GM21360 (cell line): ENCODE results near the gene TBC1D3G.
"Not testable (repeated sequence)": the region's sequence is repeated elsewhere in the genome, so short reads cannot be mapped to it uniquely, and the experiment has no call there.

Source experiments
- ATAC-seq: cut with Tn5 transposase; IDR thresholded peaks from one replicate; pipeline ENCODE4 v1.9.1; 2021; ENCODE audit warnings: mild to moderate bottlenecking, moderate library complexity; ENCODE audit not compliant: unreplicated experiment

TBC1D3G gene

DNA sequence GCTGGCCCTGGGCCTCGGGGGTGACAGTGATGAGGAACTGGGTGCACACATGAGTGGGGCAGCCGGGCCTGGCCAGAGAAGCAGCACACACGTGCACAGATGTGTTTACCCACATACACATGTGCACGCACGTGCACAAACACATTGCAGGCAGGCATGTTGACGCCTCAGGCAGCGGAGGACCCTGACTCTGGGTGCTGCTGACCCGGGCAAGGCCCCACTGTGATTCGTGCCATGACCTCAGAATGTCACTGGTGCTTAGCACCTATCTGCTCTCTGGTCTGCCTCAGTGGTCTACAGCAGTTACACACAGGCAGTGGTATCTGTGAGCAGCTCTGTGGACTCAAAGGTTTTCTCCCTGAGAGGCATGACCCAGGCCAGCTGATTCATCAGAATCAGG, at the start of gene TBC1D3G:
TSS of gene TBC1D3G (plus strand) at position 301 of the 400 bp plus-strand sequence. CDS start 1,528 bp downstream, outside the sequence.
- ATAC-seq: not testable (repeated sequence)

DNA sequence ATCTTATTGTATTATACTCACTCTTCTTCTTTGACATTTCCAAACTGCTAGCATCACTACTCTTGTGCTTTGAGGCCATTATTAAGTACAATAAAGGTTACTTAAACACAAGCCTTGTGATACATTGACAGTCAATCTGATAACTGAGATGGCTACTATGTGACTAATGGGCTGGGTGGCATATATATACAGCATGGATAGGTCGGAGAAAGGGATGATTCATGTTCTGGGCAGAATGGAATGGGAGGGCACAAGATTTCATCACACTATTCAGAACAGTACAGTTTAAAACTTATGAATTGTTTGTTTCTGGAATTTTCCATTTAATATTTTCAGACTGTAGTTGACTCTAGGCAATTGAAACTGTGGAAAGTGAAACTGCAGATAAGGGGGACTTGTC, 40.4 kb upstream of the TBC1D3G start:
- not testable (repeated sequence) for ATAC-seq

DNA sequence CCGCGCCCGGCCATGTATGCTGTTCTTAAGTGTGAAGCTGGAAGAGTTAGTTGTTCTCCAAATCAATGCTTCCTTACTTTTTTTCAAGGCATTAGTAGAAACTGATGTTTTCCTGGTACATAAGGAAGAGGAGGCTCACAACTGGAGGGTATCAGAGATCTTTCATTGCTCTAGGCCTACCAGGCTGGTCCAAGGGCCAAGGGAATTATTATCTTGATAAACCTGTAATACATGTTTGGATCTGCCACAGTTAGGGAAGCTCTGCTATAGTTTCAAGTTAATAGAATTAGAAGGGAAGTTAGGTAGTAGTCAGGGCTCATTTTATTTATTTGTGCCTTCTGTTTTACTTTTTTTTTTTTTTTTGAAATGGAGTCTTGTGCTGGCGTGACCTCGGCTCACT, 39.5 kb upstream of the TBC1D3G start:
- ATAC-seq: not testable (repeated sequence)

DNA sequence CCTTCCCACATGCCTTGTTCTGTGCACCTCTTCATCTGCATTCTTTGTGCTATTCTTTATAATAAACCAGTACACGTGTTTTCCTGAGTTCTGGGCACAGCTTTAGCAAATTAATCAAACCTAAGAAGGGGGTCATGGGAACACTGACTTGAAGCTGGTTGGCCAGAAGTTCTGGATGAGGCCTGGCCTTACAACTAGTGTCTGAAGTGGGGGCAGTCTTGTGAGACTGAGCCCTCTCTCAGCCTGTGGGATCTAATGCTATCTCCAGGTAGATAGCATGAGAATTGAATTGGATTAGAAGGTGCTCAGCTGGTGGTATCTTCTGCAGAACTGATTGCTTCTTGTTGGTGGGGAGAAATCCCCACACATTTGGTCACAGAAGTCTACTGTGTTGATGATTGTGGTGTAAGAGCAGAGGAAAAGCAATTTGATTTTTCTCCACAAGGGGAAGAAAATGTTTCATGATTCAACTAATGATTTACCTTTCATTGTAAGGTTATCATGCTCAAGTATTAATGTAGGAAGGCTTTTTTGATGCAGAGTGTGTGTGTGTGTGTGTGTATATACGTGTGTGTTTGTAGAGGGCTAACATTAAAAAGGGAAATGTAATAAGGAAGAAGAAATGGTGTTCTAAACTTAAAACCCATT, 33.6 kb upstream of the TBC1D3G start:
- not testable (repeated sequence) for ATAC-seq

DNA sequence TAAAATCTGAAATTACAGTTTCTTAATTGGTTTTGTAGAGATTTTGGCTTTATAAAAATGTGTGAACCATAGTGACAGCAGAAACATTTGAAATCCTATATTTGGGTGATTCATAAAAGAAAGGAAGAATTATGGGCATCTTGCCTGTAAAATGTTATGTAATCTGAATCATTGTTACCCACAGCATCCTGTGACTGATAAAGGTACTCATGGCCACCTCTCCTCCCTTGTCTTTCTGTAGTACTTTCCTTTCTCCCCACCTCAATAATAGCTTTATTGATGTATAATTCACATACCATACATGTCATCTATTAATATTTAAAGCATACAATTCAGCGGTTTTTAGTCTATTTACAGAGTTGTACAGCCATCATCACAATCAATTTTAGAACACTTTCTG, 28.5 kb upstream of the TBC1D3G start:
- ATAC-seq: not testable (repeated sequence)

DNA sequence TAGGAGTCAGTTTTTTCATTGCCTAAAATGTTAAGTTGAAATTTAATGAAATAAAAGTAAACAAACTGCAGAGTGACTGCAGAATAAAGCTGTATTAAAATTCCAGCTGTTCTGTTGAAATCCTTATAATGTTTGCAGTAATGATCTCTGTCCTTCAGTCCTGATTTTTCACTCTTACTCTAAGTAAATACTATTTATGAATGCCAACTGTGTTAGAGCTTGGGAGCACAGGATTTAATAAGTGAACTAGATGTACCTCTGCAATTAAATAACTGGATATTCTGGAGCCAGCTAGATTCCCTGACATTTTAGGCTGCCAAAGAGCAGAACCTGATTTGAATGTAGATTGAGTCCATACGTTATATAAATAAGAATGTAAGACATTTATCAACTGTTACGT, 7.9 kb upstream of the TBC1D3G start:
- ATAC-seq: not testable (repeated sequence)

DNA sequence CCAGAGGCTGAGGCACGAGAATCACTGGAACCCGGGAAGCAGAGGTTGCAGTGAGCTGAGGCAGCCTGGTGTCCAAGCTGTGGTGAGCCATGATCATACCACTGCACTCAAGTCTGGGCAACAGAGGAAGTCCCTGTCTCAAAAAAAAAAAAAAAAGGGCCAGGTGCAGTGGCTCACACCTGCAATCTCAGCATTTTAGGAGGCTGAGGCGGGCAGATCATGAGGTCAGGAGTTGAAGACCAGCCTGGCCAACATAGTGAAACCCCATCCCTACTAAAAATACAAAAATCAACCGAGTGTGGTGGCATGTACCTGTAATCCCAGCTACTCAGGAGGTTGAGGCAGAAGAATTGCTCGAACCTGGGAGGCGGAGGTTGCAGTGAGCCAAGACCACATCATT, 38.8 kb downstream of the TBC1D3G start:
- ATAC-seq: not testable (repeated sequence)

DNA sequence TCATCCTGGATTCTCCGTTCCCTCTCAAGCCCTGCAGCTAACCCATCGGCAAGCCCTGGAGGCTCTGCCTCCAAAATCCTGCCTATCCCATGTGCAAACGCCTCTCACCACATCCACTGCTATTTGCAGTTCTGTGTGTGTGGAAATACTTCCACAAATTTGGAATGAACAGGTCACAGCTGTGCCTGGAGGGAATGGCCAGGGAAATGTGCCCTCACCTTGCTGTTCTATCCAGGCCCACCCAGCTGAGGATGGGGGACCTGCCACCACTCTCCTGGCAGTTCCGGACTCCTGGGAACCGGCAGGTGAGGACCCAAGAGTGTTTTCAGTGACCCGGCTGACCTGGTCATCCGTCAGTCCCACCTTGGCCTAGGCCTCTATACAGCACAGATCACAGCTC, 52.3 kb downstream of the TBC1D3G start:
- ATAC-seq: not testable (repeated sequence)
